Nucleus accumbens (tissue), 56 donors: ENCODE results near the gene USP20.

ENCODE experiments used
- DNase-seq, 56 donors: peaks; one replicate each; lab custom pipeline; 2025; lab: John Stamatoyannopoulos, UW

Gene USP20

DNA sequence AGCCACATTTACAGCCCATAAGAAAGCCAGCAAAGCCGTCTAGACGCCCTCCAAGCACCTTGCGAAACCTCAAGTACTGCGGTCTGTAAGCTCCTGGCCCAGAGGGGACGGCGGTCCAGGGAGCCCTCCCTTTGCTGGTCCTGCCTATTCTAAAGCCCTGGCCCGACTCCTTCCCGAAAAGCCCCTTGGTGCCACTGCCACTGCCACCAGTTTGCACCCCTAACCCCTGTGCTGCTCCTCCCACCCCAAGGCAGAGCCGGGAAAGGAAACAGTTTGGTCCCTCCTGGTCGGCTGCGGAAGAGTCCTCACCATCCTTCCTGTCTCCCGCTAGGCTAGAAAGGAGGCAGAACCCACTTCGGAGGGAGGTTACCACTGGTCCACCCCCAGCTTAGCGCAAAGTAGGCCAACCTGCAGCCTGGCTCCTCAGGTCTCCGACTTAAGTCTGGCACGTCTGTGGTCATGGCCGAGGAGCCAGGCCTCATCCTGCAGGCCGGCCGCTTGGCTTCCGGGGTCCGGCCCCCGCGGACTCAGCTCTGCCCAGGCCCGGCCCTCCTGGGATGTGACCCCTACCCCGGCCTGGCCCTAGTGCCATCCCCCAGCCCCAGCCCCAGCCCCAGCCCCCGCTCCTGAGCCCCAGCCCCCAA lies 12.2 kb upstream of the USP20 start:
- DNase-seq, result peak in 2 of 56 donors; percentile 13 to 17

DNA sequence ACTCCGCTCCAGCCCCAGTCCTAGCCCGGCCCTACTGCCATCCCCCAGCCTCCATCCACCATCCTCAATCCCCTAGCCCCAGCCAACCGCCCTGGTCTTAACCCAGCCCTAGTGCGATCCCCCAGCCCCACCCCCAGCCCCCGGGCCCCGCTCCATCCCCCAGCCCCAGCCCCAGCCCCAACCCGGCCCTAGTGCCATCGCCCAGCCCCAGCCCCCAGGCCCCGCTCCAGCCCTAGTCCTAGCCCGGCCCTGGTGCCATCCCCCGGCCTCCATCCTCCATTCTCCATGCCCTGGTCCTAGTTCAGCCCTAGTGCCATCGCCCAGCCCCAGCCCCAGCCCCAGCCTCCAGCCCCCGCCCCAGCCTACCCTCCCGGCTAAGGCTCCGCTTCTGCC lies 11.7 kb upstream of the USP20 start:
- peak in 5 of 56 donors; percentile 32 to 54 (median 47) for DNase-seq

DNA sequence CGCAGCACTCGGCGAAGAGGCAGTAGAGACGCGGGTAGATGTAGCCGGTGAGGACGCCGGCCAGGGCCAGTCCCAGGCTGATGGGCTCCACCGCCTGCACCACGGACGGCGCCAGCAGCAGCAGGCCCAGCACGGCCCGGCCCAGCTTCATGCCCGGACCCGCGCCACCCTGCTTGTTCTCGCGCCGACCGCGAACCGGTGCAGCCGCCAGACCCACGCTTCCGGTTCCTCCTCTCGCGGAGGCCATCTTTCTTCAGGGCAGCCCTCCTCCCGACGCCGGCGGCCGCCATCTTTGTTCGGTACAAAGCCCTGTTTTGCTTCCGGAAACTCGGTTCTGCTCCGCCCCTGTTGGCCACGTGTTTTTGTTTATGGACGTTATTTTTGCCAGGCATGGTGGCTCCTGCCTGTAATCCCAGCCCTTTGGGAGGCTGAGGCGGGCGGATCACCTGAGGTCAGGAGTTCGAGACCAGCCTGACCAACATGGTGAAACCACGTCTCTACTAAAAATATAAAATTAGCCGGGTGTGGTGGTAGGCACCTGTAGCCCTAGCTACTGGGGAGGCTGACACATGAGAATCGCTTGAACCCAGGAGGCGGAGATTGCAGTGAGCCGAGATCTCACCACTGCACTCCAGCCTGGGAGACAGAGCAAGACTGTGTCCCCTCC lies 11.2 kb upstream of the USP20 start, which contains the start of gene TOR1A:
Gene TOR1A (minus strand): TSS at position 202 of the 667 bp plus-strand sequence. CDS start 51 bp downstream, at position 151.
- peak; percentile 27 to 96 (median 88) for DNase-seq

DNA sequence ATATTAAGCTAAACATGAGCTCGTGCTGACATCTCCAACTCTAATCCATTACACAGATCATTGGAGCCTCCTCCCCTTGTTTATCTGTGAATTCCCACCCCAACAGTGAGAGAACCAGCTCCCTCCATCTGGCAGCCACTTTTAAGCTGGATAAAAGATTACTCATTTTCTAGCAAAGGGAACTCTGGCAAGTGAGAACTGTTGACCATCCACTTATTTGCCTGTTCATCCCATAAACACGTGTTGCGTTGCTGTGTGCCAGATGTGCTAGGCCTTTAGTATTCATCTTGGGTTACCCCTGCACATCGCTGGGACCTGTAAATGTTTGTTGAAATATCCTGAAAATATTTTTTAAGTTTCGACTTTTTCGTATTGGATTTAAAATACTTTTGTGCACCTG lies 8.9 kb upstream of the USP20 start:
- no peak for DNase-seq

DNA sequence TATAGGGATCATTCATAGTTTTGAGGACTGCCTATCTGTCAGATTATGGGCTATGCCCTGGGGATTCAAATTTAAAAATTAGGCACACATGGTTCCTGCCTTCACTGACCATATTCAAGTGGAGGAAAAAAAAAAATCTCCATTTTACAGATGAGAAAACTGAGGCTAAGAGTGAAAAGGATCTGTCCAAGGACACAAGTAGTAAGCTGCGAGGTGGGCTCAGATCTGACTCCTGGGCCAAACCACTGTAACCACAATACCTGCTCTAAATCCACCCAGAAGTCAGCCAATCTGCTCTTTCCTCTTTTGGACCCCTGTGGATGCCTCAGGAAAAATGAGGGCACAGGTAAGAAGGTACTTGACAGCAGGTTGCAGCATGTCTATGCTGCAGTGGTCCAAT lies 8.5 kb upstream of the USP20 start:
- no peak for DNase-seq

- DNase-seq, result no peak
These were observed 7.2 kb upstream of the USP20 start for GRCh38 chr9:129828051-129828450.

GRCh38 chr9:129828969-129829368 lies 6.3 kb upstream of the USP20 start:
- DNase-seq, result no peak

DNA sequence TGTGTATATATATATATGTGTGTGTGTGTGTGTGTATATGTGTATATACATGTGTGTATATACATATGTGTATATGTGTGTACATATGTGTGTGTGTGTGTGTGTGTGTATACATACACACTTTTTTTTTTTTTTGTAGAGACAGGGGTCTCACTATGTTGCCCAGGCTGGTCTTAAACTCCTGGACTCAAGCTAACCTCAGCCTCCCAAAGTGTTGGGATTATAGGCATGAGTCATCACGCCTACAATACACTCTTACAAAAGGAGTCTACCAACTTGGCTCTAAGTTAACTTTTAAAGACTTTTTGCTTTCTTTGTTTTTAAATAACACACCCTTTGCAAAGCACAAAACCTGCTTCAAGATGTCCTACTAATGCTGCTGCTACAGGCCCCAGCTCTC lies 2.3 kb upstream of the USP20 start:
- no peak for DNase-seq

GRCh38 chr9:129834489-129835127 lies 650 bp upstream of the USP20 start:
- peak in 1 of 56 donors; percentile 15 for DNase-seq

DNA sequence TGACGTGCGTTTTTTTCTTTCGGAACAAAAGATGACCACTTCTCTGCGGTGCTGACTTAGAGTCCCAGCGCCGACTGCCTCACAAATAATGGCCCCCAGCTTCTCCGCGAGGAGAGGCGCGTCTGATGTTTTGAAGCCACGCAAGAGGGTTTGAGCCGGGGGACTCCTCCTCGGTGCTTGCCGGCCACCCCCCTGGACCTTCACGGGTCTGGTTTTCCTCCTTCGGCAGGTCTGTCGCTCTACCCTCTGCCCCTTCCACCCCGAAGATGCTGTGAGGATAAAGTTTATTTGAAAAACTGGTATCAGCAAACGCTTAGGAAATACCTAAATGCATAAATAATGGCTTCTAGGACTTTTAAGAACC lies 584 bp downstream of the USP20 start:
- peak in 1 of 56 donors; percentile 22 for DNase-seq

DNA sequence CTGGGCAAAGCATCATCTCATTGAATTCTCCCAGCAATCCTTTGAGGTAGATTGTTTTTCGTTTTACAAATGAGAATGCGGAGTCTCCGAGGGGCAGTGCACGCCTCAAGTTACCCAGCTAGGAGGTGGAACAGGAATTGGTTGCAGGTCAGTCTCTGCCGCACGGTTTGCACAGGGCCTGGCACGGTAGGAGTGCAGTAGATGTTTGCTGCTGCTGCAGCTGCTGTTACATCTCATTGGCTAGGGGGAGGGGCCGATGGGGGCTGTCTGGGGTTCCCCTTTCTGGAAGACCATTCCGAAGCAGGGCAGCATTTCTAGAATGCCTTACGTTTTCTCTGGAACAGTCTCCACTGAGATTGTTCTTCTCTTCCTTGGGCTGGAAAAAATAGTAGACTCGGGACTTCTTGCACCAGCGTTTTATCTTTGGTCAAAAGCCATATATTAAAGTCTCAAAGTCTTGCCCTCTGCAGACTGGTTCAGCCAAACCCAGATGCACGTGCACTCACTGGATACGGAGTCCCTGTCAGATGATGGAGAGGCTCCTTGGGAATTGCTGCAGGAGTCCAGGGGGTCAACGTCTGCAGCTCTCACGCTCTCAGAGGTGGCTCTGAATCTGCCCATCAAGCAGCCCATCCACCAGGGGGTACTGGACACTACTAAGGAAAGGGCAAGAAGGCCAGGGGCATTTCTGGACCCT lies 1.2 kb downstream of the USP20 start:
- peak in 5 of 56 donors; percentile 4 to 18 (median 13) for DNase-seq

DNA sequence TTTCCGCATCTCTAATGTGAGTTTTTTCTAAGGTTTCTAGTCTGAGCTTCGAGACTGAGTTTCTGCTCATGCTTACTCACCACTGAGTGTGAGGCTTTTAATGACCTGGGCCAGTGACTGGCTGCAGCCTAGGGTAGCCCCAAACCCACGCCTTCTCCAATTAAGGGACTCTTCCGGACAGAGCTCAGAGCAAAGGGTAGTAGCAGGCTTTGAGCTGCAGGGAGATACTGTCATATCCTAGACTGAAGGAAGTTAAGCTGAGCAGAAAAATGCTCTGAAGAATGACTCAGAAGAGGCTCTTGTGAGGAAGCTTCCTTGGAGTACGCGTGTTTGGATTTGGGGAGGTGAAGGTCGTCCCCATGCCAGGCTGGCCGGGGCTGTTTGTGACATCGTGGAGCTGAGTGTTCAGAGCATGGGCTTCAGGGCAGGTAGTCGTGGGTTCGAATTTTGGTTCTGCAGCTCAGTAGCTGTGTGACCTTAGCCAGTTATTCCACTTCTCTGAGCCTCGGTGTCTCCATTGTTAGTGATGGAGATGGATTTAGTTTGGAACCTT lies 3.5 kb downstream of the USP20 start:
- peak in 1 of 56 donors; percentile 3 for DNase-seq

DNA sequence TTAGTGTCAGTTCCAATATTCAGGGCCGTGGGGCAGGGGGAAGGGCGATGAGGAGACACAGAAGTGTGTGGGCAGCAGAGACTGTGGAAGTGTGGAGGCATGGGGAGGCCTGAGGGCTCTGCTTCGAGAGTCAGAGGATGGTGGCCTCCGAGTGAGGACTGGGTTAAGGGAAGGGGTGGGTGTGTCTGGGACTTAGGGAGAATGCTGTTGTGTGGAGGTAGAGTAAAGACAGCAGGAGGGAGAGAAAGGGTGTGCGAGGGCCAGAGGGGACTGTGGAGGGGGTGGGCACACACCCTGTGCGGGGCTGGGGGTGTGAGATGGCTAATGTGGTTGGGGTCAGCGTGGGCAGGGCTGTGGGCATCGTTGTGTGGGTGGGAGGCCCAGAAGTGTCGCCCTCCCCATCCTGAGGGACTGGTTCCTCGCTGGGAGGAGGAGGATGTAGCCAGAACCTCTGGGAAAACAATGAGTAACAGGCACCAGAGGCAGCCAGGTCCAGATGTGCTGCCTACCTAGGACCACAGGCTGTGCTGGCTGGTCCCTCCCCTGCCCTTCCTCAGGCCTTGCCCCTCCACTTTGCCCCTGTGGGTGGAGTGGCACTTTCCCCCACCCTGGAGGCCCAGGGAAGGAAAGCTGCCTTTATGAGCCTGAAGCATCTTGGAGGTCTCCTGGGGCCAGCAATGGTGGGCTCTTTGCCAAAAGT lies 4.2 kb downstream of the USP20 start:
- DNase-seq, result peak in 1 of 56 donors; percentile 2

DNA sequence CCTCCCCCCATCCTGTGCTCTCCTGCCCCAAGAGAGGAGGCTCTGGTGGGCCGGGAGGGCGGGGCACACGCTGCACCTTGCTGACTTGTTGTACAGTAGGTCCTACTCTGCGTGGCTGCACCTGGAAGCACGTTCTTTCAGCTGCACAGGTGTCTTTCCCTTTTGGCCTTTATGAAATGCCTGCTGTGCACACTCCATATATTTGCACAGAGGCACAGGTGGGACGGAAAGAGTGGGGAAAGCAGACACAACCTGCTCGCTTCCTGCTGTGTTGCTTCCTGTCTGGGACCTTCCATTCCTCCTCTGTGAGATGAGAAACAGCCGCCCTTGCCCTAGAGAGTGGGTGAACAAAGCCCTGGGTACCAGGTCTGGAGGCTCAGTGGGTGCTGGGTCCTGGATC lies 4.8 kb downstream of the USP20 start:
- DNase-seq, result no peak

DNA sequence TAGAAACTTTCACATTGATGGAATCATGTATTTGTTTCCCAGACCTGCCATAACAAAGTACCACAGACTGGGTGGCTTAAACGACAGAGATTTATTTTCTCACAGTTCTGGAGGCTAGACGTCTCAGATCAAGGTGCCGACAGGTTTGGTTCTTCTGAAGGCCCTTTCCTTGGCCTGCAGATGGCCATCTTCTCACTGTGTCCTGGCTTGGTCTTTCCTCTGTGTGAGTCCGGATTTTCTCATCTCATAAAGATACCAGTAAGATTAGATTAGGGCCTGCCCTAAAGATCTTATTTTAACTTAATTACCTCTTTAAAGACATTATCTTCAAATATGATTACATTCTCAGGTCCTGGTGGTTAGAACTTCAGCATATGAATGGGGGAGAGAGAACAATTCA lies 5.8 kb downstream of the USP20 start:
- DNase-seq, result no peak

DNA sequence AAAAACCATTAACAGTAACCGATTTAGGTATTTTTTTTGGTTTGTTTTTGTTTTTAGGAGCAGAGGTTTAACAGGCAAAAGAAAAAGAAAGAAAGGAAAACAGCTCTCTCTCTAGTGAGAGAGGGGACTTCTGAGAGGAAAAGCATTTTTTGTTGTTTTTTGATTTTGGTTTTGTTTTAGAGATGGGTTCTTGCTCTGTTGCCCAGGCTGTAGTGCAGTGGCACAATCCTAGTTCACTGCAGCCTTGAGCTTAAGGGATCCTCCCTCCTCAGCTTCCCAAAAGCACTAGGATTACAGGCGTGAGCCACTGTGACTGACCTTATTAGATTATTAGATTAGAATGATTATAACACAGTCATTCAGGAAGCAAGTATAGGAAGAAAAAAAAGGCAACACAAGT lies 10.1 kb downstream of the USP20 start:
- no peak for DNase-seq

GRCh38 chr9:129848712-129849441 lies 13.6 kb downstream of the USP20 start:
- no peak for DNase-seq

- no peak for DNase-seq
These were observed 14.6 kb downstream of the USP20 start for GRCh38 chr9:129849901-129850300.

DNA sequence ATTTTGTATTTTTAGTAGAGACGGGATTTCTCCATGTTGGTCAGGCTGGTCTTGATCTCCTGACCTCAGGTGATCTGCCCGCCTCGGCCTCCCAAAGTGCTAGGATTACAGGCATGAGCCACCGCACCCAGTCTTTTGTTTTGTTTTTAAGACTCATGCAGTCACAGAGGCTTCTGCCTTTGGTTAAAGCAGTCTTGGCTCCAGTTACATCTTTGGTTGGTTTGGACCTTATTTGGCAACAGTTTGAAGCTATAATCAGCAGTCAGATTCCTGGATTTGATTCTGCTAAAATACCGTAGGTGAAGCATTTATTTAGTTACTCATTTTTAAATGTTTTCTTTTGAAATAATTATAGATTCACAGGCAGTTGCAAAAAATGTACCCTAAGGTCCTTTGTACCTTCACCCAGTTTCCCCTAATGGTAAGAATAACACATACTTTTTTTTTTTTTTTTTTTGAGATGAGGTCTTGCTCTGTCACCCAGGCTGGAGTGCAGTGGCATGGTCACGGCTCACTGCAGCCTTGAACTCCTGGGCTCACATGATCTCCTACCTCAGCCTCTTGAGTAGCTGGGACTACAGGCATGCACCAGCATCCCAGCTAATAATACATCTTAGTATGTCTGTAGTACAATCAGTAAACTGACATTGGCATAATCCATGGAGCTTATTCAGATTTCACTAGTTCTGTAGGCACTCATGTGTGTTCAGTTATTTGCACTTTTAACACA lies 15.7 kb downstream of the USP20 start:
- DNase-seq, result no peak
